GM21825 (cell line): ENCODE data around the gene FUT1.
"Not testable (repeated sequence)": the region's sequence is repeated elsewhere in the genome, so short reads cannot be mapped to it uniquely, and the experiment has no call there.

Source experiments
- ATAC-seq: cut with Tn5 transposase; IDR thresholded peaks from one replicate; pipeline ENCODE4 v1.9.1; 2021; ENCODE audit warnings: mild to moderate bottlenecking, moderate library complexity; ENCODE audit not compliant: unreplicated experiment

The FUT1 gene

DNA sequence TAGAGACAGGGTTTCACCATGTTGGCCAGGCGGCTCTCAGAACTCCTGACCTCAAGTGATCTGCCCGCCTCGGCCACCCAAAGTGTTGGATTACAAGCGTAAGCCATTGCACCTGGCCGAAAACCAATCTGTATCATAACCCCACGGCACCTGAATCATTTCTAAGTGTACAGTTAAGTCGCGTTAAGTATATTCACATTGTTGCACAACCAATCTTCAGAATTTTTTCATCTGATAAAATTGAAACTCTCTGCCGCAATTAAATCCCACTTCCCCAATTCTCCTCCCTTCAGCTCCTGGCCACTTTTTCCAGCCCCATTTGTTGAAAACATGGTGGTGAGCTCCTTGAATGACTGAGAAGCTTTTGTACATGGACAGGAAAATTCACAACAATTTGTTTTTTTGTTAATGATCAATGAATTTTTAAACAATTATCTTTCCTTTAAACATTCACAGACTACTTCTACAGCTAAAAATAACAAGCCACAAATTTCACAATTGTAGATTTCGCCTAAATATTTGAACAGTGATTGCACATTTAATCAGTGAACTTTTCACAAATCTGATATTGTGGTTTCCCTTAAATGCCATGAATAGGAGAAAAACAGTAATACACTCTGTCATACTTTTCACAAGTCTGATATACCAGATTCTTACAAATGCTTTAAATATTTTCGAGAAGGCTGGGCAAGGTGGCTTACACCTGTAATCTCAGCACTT lies 16.7 kb upstream of the FUT1 start:
- no peak for ATAC-seq

DNA sequence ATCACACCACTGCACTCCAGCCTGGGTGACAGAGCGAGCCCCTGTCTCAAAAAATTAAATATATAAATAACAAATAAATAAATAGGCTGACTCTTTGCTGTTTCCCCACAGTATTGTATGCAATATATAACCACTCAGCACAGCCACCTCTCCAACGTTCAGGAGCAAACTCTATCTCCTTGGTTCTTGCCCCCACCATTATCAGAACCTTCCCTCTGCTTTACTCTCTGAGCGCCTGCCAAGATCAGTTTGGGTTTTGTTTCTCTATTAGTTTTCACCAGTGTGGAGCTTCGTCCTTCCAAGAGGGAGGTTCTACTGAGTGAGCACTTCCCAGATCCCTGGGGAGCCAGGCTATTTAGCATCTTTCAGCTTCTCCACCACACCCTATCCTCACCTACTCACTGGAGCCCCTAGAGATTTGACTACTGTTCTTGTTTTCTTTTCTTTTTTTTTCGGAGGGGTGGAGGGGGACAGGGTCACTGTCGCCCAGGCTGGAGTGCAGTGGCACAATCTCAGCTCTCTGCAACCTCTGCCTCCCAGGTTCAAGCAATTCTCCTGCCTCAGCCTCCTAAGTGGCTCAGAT lies 15.8 kb upstream of the FUT1 start:
- ATAC-seq = not testable (repeated sequence)

DNA sequence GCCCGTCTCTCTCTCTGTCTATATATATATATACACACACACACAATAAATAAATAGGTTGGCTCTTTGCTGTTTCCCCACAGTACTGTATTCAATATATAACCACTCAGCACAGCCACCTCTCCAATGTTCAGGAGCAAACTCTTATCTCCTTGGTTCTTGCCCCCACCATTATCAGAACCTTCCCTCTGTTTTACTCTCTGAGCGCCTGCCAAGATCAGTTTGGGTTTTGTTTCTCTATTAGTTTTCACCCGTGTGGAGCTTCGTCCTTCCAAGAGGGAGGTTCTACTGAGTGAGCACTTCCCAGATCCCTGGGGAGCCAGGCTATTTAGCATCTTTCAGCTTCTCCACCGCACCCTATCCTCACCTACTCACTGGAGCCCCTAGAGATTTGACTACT lies 13.4 kb upstream of the FUT1 start:
- not testable (repeated sequence) for ATAC-seq

DNA sequence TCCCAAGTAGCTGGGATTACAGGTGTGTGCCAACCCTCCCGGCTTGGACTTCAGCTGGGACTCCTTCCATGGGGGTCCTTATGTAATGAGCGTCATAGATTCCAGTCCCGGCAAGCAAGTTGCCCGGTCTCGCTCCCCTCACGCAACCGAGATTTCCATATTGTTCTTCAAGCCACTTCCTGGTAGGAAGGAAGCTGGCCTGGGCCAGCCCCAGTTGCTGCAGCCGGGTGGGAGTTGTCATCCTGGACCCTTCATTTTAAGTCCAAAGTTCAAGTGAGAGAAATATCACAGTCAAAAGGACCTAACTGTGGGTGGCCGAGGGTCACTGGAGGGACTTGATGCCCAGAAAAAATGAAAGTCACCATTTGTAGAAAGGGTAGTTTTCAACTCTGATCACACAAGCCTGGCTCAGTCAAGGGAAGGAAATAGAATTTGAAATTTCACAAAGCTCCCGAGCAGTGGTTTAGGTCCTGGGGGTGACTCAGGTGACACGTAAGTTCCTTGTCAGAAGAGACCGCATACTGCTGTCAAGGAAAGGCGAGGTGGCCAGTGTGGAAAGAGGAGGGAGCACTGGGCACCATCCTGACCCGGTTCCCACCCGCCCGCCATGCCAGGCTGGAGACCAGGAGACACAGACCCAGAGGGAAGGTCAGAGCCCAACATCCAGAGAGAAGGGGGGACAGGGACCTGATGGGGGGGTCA lies 8.2 kb upstream of the FUT1 start:
- ATAC-seq = no peak

DNA sequence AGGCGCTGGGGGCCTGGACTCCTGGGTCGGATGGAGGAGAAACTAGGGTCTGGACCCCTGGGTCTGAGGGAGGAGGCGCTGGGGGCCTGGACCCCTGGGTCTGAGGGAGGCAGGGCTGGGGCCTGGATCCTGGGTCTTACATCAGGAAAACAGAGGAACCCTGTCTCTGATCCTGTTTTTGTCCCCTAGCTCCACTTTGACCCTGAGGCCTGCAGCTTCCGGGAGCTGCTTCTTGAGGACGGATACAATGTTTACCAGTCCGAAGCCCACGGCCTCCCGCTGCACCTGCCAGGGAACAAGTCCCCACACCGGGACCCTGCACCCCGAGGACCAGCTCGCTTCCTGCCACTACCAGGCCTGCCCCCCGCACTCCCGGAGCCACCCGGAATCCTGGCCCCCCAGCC lies 5.3 kb upstream of the FUT1 start:
- no peak for ATAC-seq

DNA sequence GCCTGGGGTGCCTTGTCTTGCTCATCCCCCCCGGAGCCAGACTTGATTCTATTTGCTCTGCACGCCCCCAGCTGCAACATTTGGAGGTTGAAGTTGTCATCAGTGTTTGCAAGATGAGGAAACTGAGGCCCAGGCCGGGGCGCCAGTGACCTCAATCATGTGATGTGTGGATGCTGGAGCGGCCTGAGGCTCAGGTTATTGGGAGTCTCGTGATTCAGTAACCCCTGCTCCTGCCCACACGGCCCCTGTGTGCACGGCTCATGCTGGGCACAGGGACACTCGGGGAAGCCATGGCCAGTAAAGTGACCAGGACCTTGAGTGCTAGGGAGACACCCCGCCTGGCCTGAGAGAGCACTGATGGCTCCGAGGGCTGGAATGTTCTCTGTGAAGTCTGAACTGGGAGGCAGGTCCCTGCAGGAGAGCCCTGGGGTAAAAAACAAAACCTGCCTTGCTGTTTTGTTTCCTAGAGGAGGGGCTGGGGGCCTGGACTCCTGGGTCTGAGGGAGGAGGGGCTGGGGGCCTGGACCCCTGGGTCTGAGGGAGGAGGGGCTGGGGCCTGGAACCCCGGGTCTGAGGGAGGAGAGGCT lies 4.7 kb upstream of the FUT1 start:
- ATAC-seq = no peak

DNA sequence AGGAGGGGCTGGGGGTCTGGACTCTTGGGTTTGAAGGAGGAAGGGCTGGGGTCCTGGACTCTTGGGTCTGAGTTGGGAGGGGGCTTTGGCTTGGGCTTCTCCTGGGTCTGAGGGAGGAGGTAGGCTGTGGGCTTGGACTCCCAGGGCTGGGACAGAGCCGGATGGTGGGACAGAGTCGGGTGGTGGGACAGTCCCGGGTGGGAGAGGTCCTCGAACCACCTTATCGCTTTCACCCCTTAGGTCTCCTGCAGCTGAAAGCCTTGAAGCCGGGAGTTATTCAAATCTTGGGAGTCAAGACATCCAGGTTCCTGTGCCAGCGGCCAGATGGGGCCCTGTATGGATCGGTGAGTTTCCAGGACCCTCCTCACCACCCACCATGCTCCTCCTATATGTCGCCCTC lies 4.2 kb upstream of the FUT1 start:
- no peak for ATAC-seq

DNA sequence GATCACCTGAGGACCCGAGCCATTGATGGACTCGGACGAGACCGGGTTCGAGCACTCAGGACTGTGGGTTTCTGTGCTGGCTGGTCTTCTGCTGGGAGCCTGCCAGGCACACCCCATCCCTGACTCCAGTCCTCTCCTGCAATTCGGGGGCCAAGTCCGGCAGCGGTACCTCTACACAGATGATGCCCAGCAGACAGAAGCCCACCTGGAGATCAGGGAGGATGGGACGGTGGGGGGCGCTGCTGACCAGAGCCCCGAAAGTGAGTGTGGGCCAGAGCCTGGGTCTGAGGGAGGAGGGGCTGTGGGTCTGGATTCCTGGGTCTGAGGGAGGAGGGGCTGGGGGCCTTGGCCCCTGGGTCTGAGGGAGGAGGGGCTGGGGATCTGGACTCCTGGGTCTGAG lies 3.8 kb upstream of the FUT1 start:
- no peak for ATAC-seq

DNA sequence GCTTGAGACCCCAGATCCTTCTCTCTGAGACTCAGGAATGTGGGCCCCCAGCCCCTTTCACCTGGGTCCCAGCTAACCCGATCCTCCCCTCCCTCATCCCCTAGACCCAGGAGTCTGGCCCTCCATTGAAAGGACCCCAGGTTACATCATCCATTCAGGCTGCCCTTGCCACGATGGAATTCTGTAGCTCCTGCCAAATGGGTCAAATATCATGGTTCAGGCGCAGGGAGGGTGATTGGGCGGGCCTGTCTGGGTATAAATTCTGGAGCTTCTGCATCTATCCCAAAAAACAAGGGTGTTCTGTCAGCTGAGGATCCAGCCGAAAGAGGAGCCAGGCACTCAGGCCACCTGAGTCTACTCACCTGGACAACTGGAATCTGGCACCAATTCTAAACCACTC lies 3.3 kb upstream of the FUT1 start:
- no peak for ATAC-seq

DNA sequence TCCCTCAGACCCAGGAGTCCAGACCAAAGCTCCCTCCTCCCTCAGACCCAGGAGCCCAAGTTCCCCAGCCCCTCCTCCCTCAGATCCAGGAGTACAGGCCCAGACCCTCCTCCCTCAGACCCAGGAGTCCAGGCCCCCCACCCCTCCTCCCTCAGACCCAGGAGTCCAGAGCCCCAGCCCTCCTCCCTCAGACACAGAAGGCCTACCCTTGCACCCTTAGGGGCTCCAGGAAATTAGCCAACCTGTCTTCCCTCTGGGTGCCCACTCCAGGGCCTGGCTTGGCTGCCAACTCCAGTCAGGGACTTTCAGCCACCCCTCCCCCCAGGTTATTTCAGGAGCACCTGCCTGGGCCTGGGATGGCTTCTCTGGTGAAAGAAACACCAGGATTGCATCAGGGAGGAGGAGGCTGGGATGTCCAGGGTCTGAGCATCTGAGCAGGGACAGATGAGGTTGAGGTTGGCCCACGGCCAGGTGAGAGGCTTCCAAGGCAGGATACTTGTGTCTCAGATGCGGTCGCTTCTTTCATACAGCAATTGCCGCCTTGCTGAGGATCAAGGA lies 2.7 kb upstream of the FUT1 start, which contains the start of gene FGF21:
Gene FGF21 (plus strand): TSS at position 441 of the 558 bp plus-strand sequence. CDS start 713 bp downstream, outside the sequence.
- no peak for ATAC-seq

DNA sequence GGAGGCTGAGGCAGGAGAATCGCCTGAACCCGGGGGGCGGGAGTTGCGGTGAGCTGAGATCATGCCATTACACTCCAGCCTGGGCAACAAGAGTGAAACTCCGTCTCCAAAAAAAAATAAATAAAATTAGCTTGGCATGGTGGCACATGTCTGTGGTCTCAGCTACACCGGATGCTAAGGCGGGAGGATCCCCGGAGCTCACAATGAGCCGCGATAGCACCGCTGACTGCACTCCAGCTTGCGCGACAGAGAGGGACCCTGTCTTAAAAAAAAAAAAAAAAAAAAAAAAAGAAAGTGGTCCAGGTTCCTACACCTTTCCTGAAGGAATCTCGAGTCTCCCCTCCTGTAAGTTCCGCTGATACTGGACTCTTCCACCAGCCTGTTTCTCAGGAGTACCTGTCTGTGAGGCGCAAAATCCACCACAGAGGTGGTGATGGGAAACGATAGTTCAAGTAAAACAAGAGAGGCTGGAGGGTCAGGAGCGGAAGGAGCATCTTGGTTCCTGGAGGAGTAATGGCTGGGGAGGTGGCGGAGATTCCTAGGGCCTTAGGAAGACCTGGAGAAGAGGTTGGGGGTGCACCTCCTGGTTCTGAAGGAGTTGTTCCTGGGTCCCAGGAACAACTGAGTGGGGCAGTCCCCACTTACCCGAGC lies 471 bp downstream of the FUT1 start:
- no peak for ATAC-seq

DNA sequence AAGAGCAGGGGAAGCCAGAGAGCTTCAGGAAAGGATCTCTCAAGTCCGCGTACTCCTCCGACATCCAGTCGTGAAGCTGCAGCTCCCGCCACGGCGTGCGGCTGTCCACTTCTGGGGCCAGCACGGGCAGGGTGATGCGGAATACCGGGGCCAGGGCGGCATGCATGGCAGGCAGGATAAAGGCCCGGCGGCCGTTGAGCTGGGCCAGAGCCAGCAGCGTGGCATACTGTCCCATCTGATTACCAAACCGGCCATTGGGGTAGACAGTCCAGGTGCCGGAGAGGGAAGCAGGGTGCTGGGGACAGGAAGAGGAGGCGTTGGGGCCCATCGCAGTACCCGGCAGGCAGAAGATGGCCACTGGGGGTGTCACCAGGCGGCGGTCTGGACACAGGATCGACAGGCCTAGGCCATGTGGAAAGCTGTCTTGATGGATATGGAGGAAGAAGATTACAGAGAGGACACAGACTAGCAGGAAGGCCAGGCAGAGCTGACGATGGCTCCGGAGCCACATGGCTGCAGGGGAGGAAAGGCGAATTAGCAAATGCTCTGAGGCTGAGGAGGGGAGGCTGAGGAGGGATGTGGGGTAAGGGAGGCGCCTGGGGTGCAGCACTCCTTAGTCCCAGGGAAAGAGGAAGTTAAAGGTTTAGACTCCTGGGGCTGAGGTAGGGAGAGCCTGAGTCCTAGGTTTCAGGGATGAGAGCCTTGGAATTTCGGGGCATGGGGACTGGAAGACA lies 1.5 kb downstream of the FUT1 start:
- ATAC-seq = no peak

DNA sequence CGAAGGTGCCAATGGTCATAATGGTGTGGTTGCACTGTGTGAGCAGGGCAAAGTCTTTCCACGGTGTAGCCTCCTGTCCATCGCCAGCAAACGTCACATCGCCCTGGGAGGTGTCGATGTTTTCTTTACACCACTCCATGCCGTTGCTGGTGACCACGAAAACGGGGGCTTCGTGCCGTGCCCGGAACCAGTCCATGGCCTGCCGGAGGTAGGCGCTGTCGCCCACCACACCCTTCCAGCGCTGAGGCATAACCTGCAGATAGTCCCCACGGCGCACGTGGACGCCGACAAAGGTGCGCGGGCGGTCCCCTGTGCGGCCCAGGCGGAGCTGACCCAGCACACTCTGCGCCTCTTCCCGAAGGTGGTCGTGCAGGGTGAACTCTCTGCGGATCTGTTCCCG lies 2.1 kb downstream of the FUT1 start:
- no peak for ATAC-seq

DNA sequence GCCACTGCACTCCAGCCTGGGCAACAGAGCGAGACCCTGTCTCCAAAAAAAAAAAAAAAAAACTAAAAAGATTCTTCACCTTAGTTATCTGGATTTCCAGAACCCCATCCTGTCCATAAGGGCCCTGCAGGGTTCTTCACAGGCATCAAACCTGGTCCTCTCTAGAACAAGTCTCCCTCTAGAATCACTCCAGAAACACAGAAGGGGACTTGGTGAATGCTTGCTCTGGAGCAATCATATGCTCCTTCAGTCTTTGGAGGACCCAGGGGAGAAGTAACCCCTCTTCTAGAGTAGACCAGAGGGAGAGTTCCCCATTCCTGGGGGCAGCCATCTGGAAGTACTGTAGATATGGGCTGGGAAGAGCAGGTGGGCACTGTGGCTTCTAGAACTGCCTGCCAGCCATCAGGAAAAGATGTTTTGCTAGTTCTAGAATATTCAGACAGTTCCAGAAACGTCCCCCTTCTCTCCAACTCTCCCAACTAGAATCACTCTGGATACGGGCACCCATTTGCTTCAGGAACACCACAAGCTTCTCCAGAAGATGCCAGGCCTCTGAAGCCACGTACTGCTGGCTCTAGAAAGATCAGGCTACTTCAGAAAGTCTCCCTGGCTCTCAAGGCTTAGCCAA lies 2.8 kb downstream of the FUT1 start:
- ATAC-seq = no peak

DNA sequence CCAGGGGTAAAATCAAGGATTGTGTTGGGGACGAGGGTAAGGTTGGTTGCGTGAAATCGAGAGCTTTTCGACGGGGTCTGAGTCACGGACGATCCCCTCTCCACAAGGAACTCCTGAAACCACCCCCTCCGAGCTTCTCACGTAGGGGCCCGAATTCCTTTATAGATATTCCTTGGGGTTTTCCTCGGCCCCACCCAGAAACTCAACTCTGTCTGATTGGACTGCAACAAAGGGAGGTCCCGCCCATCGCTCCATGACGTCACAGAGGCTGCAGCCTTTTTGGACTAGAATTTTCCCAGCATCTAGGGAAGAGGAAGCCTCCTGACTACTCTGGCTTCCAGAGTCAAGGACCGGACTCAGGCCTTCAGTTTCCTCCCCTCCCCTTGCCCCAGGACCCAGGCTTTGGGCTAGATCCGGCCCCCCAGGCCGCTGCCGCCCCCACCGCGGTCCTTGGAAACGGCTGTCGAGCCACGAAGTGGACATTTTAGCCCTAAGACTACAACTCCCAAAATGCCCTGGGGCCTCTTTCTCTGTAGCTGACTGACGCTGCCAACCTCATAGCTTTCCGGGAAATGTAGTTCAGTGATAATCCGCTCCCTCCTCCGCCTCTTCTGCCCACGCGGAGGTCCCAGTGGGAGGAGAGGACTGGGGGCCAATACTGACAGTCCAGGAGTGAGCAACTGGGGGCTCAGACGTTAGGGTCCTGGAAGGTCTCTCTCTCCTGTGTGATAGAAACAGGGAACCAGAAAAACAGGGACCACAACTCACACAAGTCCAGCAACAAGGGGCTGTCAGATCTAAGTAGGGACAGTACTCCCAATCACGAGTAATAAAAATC lies 5.5 kb downstream of the FUT1 start, which contains the start of gene IZUMO1:
Gene IZUMO1 (minus strand): TSS at position 172 of the 838 bp plus-strand sequence. CDS start 1,050 bp downstream, outside the sequence.
- ATAC-seq = no peak

DNA sequence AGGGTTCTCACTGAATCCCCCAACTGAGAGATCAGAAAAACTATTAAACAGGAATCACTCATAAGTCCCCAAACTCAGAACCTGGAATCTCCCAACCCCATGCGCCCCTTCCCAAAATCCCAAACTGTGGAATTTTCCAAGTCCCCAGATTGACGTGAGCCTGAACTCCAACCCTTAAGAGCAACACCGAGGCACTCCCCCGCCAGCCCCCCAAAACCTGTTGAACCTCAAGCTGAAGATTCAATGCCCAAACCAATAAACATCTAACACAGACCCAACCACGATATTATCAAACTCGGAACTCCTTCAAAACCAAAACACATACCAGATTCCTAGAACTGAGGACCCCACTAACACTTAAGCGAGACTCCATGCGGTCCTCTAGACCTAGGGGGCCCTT lies 6.3 kb downstream of the FUT1 start:
- ATAC-seq = no peak

DNA sequence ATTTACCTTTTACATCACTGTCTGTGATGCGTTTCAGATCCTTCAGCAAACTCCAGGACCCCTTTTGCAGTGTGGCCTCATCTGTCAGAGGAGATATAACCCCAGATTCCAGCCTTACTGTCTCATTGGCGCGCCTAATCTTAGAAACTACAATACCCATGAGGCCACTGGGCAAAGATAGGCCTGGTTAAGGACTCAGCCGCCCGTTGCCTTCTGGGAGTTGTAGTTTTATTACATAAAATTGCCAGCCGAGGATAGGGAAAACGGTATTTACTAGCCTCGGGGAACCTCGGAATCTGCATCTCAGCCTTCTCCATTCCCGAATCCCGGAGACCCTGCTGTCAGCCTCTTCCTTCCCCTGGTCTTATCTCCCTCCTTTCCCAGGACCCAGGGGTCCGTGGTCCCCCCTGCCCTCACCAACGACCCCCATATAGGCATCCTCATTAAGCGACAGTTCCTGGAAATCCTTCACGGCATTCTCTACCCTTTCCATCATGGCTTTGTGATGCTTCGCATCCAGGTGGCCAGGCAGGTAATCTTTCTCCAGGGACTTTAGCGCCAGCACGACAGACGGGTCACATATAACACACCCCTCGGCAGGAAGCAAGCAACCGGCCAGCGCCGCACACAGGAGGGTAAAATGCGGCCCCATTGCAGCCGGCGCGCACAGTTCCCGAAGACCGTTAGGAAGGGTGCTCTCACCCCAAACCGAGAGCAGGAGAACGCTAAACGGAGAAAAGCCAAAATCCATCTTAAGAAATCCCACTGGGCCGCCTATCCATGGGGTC lies 7.0 kb downstream of the FUT1 start:
- no peak for ATAC-seq

DNA sequence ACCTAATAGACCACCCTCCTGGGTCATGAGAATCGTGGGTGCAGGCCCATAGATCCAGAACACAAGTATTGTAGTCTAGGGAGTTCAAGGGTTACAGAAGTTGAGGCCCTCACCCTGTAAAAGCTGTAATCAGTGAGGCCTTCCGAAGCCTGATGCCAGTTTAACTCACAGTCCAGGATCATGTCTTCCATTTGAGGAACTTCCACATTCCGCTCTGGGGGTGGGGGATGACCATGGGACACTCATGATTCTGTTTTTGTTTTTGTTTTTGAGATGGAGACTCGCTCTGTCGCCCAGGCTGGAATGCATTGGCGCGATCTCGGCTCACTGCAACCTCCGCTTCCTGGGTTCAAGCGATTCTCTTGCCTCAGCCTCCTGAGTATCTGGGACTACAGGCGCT lies 10.3 kb downstream of the FUT1 start:
- ATAC-seq = no peak
